ENCODE measurements around the gene FOXA3. TPM values are rescaled to one million over a fixed set of nuclear protein-coding genes. Genes with fewer than 3 reads are reported as not detected.
"Not testable (repeated sequence)": the region's sequence is repeated elsewhere in the genome, so short reads cannot be mapped to it uniquely, and the experiment has no call there.

FOXA3 gene
- total RNA-seq, 2 donors from 2014 or later: 31.5 to 53.7 TPM

- DNase-seq: peak; percentile 36 to 40
- intact Hi-C loops (cut with DNase I, micrococcal nuclease): no loop called here
- no peak for ATAC-seq
Measured at GRCh38 chr19:45883881-45884681, 20.0 kb downstream of the FOXA3 start.

GRCh38 chr19:45884682-45885555 lies 20.8 kb downstream of the FOXA3 start:
- intact Hi-C loops (cut with DNase I, micrococcal nuclease): no loop called here
- DNase-seq (peak in 1 of 2 donors; percentile 40), ATAC-seq (no peak)

- DNase-seq: peak; percentile 93 to 94
- intact Hi-C loops (cut with DNase I, micrococcal nuclease): no loop called here
- peak; percentile 56 for ATAC-seq
Measured at GRCh38 chr19:45885556-45886426, 21.7 kb downstream of the FOXA3 start, which contains the start of gene IRF2BP1. Gene IRF2BP1 (minus strand): TSS chr19:45886141. CDS start chr19:45885774, 367 bp downstream.

- DNase-seq (peak; percentile 91 to 92), ATAC-seq (peak; percentile 60)
- intact Hi-C loops (cut with DNase I, micrococcal nuclease): no loop called here
Measured at GRCh38 chr19:45886427-45887199, 22.5 kb downstream of the FOXA3 start.

- intact Hi-C loops (cut with DNase I, micrococcal nuclease): no loop called here
- DNase-seq: no peak
- ATAC-seq: no peak
Measured at GRCh38 chr19:45887200-45887710, 23.1 kb downstream of the FOXA3 start.

- no peak for ATAC-seq
- intact Hi-C loops (cut with DNase I, micrococcal nuclease): no loop called here
- no peak for DNase-seq
Measured at GRCh38 chr19:45889210-45889885, 25.2 kb downstream of the FOXA3 start.

- ATAC-seq: no peak
- no peak for DNase-seq
- intact Hi-C loops (cut with DNase I, micrococcal nuclease): no loop called here
Measured at GRCh38 chr19:45890877-45891276, 26.8 kb downstream of the FOXA3 start.

- ATAC-seq: no peak
- no peak for DNase-seq
- intact Hi-C loops (cut with DNase I, micrococcal nuclease): no loop called here
Measured at GRCh38 chr19:45895519-45895972, 31.4 kb downstream of the FOXA3 start.

GRCh38 chr19:45895983-45896599 lies 32.0 kb downstream of the FOXA3 start:
- DNase-seq; ATAC-seq; intact Hi-C loops (cut with DNase I, micrococcal nuclease): not testable (repeated sequence)

GRCh38 chr19:45897261-45897812 lies 33.2 kb downstream of the FOXA3 start:
- intact Hi-C loops (cut with DNase I, micrococcal nuclease): no loop called here
- no peak for ATAC-seq
- DNase-seq: no peak

- no peak for ATAC-seq
- no peak for DNase-seq
- intact Hi-C loops (cut with DNase I, micrococcal nuclease): no loop called here
Measured at GRCh38 chr19:45899253-45899652, 35.1 kb downstream of the FOXA3 start.

- ATAC-seq: no peak
- intact Hi-C loops (cut with DNase I, micrococcal nuclease): no loop called here
Measured at GRCh38 chr19:45899919-45900589, 35.9 kb downstream of the FOXA3 start.

GRCh38 chr19:45900738-45901431 lies 36.8 kb downstream of the FOXA3 start:
- intact Hi-C loops (cut with DNase I, micrococcal nuclease): no loop called here
- ATAC-seq (no peak), DNase-seq (no peak)

More at GRCh38 chr19:45899919-45900589, 35.9 kb downstream of the FOXA3 start:
- DNase-seq: no peak

GRCh38 chr19:45901432-45901911 lies 37.3 kb downstream of the FOXA3 start:
- intact Hi-C loops (cut with DNase I, micrococcal nuclease): no loop called here
- no peak for ATAC-seq
- DNase-seq: peak in 1 of 2 donors; percentile 59

GRCh38 chr19:45901912-45902650 lies 38.0 kb downstream of the FOXA3 start, which contains the start of gene MYPOP:
Gene MYPOP (minus strand): TSS chr19:45902613. CDS start chr19:45901773, 840 bp downstream.
- DNase-seq (peak in 1 of 2 donors; percentile 29), ATAC-seq (no peak)
- intact Hi-C loops (cut with DNase I, micrococcal nuclease): no loop called here
